Measurements from ENCODE around the gene TBC1D32. TPM values are rescaled to one million over a fixed set of nuclear protein-coding genes. Genes with fewer than 3 reads are reported as not detected.
"Not testable (repeated sequence)": the region's sequence is repeated elsewhere in the genome, so short reads cannot be mapped to it uniquely, and the experiment has no call there.

TBC1D32 gene, protein sequence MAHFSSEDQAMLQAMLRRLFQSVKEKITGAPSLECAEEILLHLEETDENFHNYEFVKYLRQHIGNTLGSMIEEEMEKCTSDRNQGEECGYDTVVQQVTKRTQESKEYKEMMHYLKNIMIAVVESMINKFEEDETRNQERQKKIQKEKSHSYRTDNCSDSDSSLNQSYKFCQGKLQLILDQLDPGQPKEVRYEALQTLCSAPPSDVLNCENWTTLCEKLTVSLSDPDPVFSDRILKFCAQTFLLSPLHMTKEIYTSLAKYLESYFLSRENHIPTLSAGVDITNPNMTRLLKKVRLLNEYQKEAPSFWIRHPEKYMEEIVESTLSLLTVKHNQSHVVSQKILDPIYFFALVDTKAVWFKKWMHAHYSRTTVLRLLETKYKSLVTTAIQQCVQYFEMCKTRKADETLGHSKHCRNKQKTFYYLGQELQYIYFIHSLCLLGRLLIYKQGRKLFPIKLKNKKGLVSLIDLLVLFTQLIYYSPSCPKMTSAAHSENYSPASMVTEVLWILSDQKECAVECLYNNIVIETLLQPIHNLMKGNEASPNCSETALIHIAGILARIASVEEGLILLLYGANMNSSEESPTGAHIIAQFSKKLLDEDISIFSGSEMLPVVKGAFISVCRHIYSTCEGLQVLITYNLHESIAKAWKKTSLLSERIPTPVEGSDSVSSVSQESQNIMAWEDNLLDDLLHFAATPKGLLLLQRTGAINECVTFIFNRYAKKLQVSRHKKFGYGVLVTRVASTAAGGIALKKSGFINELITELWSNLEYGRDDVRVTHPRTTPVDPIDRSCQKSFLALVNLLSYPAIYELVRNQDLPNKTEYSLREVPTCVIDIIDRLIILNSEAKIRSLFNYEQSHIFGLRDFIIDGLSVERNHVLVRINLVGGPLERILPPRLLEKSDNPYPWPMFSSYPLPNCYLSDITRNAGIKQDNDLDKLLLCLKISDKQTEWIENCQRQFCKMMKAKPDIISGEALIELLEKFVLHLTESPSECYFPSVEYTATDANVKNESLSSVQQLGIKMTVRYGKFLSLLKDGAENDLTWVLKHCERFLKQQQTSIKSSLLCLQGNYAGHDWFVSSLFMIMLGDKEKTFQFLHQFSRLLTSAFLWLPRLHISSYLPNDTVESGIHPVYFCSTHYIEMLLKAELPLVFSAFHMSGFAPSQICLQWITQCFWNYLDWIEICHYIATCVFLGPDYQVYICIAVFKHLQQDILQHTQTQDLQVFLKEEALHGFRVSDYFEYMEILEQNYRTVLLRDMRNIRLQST
- 6.6 and 11.6 TPM in 2 replicates for total RNA-seq (2014; rRNA removed; shearing (Covaris generic))

DNA sequence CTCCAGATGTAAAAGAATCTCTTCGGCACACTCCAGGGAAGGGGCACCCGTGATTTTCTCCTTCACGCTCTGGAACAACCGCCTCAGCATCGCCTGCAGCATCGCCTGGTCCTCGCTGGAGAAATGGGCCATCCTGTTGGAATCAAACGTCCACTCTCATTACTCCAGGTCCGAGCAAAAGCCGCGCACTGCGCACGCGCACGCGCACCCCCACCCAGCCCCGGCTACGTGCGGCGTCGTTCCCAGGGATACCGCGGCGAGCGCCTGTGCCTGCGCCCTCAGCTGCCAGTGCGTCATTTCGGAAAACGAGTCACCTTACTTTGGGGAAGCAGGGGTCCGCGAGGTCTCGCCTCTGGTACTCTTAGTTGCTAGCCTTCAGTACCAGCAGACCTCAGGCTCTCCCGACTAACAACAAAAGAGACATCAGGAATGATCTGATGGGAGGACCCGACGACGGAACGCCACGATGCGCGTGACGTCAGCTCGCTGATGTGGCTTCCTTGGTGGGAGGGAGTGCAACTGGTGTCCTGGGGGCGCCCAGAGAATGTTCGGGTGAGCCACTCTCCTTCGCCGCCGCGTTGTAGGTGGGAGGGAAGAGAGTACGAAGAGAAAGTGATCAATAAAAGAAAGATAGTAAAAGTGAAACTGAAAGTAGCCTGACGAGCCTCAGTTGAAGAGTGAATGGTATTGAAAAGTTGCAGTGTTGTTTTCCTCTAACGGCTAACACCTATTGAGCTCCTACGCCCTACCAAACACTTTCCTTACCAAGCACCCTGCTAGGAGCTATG is at the start of gene TBC1D32:
Gene TBC1D32 (minus strand): TSS at position 182 of the 788 bp plus-strand sequence. CDS start 50 bp downstream, at position 132.
- peak; percentile 86 for DNase-seq (ENCODE audit: low spot score)
- in situ Hi-C loops (cut with HindIII; ENCODE audit: low sequenced_read_pairs) = no loop called here

DNA sequence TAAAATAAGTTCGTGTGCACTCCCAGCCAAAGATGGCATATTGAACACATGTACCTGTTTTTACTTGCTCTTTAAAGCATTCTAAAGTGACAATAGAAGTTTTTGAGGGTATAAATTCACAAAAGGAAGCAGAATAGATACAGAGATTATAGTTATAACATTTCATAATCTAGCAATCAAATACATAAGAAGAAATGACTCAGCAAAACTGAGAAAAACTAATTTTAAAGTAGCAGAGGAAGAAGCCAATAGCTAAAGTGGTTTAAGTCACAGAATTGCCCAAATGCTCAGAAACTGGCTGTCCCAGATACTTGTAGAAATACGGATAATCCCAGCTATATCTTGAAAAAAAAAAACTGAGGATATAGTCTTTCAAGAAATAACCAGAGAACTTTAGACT is 49.2 kb upstream of the TBC1D32 start:
- no peak for DNase-seq (ENCODE audit: low spot score)
- in situ Hi-C loops (cut with HindIII; ENCODE audit: low sequenced_read_pairs) = no loop called here

DNA sequence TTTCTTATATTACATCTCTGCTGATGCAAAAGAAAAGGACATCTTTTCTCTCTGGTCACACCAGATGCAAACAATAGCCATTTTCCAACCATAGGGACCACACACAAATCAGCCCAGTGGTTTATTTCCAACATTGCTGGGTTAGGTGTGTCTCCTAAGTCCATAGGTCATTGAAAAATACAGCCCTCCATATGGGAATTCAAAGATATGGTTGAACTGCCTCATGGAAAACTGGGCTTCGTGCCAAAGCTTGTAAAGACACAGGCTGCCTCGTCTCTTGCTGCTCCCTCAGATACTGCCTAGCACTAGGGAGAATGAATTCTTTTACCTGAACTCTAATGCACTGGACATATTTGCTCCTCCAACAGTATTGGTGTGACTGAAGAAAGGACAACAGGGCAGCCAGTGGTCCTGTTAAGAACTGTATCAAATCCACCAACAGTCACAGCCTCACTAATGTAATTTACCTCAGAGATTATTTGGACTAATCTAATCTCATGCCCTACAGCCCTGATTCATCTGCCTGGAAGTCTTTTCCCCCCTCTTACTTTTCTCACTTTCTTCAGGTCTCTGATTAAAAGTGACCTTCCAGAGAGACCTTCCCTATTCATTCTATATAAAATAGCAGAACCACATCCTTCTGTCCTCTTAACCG is 48.3 kb upstream of the TBC1D32 start:
- DNase-seq (ENCODE audit: low spot score) = no peak
- in situ Hi-C loops (cut with HindIII; ENCODE audit: low sequenced_read_pairs) = no loop called here

DNA sequence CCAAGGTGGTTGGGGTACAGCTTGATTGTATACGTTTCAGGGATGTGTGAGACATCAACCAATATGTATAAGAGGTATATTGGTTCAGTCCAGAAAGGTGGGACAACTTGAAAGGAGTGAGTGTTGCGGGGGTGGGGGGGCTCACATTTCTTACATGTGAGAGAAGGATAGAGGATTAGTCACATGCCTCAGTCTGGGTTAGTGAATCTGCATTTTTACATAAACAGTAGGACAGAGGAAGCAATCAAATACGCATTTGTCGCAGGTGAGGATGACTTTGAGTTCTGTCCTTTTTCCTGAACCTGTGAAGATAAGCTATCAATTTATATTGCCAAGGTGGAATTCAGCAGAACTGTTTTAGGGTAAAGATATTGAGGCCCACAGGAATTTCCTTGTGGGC is 42.1 kb upstream of the TBC1D32 start:
- in situ Hi-C loops (cut with HindIII; ENCODE audit: low sequenced_read_pairs) = no loop called here
- no peak for DNase-seq (ENCODE audit: low spot score)

DNA sequence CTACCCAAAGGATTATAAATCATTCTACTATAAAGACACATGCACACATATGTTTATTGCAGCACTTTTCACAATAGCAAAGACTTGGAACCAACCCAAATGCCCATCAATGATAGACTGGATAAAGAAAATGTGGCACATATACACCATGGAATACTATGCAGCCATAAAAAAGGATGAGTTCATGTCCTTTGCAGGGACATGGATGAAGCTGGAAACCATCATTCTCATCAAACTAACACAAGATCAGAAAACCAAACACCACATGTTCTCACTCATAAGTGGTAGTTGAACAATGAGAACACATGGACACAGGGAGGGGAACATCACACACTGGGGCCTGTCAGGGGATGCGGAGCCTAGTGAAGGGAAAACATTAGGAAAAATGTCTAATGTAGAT is 39.9 kb upstream of the TBC1D32 start:
- in situ Hi-C loops (cut with HindIII; ENCODE audit: low sequenced_read_pairs) = not testable (repeated sequence)

DNA sequence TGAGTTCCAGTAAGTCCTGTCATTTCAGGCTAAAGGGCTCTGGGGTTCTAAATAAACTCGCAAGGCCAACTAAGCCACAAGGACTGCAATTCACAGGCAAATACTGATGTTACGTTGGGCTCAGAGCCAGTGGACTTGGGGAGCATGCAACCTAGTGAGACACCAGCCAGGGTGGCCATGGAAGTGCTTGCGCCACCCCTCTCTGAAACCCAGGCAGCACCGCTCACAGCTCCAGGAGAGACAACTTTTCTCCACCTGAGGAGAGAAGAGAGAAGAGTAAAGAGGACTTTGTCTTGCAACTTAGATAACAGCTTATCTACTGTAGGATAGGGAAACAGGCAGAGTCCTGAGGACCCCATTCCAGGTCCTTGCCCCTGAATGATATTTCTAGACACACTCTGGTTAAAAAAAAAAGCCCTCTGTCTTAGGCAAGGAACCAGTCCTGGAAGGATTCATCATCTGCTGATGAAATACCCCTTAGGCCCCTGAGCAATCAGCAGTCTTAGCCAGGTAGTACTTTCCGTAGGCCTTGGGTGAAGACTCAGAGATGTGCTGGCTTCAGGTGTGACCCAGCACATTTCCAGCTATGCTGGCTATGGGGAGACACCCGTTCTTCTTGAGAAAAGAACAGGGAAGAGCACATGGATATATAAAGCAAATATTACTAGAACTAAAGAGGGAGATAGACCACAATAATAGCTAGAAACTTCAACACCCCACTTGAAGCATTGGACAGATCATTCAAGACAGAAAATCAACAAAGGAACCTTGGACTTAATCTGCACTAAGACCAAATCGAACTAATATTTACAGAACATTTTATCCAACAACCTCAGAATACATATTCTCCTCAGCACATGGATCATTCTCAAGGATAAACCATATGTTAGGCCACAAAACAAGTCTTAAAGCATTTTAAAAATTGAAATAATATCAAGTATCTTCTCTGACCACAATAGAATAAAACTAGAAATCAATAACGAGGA is 31.5 kb upstream of the TBC1D32 start:
- in situ Hi-C loops (cut with HindIII; ENCODE audit: low sequenced_read_pairs) = no loop called here

More for the DNA sequence above, 39.9 kb upstream of the TBC1D32 start:
- DNase-seq (ENCODE audit: low spot score) = not testable (repeated sequence)

DNA sequence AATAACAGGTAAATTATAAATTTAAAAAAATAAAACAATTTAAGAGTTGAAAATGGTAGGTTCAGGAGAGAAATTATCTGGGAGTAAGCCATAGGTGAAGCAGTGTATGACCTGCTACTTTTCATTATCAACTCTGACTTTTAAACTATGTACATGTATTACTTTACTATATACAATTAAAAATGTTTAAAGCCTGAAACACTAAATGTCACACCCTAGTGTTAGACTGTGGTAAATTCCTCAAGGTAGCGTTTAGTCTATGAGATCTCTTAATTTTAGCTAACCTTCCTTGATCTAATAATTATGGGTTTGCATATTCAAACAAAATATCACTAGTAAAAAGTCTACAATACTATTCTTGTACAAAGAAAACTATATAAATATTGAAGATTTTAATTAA is 22.3 kb upstream of the TBC1D32 start:
- DNase-seq (ENCODE audit: low spot score) = no peak
- in situ Hi-C loops (cut with HindIII; ENCODE audit: low sequenced_read_pairs) = no loop called here

More for the DNA sequence above, 31.5 kb upstream of the TBC1D32 start:
- DNase-seq (ENCODE audit: low spot score) = no peak

DNA sequence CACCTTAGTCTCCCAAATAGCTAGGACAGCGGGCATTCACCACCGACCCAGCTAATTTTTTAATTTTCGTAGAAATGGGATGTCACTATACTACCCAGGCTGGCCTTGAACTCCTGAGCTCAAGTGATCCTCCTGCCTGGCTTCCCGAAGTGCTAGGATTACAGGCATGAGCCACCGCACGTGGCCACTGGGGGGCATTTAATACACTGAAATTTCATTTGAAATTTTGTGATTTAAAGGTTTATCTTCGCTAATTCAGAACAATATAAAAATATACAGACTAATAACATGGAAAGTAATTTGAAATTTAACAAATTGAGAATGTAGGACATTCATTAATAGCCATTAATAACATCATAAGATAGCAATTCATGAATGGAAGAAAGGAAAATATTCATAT is 20.5 kb upstream of the TBC1D32 start:
- no peak for DNase-seq (ENCODE audit: low spot score)
- in situ Hi-C loops (cut with HindIII; ENCODE audit: low sequenced_read_pairs) = no loop called here

DNA sequence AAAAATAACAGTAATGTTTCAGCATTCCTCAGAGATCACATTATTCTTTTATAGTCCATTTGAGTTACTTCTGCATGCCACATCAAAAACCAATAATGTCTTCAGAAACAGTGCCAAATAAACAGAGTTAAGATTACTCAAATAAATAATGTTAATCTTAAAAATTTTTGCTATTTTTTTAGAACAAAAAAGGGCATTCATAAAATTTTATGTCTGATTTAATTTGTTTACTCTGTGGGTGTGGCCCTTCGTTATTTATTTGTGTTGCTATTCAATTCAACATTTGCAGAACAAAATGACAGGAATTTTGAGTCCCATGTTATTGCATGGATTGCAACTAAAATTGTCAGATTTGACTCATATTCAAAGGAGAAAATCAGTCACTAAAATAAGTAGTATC is 18.7 kb upstream of the TBC1D32 start:
- in situ Hi-C loops (cut with HindIII; ENCODE audit: low sequenced_read_pairs) = no loop called here
- no peak for DNase-seq (ENCODE audit: low spot score)

DNA sequence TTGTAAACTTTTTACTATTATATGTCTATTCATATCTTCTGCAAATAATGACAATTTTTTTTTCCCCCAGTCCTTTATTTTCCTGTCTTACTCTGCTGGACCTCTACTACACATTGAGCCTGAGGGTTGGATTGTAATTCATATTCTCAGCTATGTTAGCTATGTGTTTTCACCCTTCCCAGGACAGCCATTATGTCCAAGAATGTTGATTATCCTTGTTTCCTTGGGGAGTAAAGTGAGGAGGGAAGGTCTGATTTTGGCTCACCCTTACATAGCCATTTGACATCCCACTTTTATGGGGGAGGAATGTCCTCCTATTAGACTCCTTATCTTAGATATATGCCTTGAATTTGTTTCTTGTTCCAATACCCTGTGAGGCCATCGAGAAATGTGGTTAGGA is 17.6 kb upstream of the TBC1D32 start:
- in situ Hi-C loops (cut with HindIII; ENCODE audit: low sequenced_read_pairs) = no loop called here

DNA sequence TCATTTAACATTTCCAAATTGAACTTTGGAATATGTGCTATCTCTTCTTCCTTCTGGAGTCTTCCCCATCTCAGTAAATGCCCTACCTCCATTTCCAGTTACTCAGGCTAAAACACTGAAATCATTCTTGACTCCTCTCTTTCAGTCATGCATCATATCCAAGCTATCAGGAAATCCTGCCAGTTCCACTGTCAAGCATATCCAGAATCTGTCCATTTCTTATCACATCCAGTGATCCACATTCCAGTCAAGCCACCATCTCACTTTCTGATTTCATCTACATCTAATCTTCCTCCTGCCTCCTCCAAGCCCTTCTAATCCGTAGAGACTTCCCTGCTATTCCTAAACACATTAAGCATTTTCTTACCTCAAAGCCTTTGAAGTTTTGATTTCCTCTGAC is 15.3 kb upstream of the TBC1D32 start:
- in situ Hi-C loops (cut with HindIII; ENCODE audit: low sequenced_read_pairs) = no loop called here
- DNase-seq (ENCODE audit: low spot score) = no peak

More for the DNA sequence above, 17.6 kb upstream of the TBC1D32 start:
- no peak for DNase-seq (ENCODE audit: low spot score)

DNA sequence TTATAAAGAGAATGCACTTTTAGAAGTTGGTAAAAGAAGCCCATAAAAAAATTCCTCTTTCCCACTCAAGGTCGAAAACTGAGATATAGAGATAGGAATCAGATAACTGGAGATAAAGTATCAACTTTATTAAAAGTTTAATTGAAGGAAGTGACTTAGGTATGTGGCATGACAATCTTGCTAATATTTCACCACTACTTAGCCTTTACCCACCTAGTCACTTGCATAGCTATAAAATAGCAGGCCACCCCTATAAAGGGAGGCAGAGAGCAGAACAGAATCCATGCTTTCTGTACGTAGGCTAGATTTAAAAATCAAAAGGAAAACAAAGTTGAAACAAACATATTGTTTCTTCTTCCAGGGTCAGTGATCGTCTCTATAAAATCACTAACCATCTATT is 13.2 kb upstream of the TBC1D32 start:
- no peak for DNase-seq (ENCODE audit: low spot score)
- in situ Hi-C loops (cut with HindIII; ENCODE audit: low sequenced_read_pairs) = no loop called here

DNA sequence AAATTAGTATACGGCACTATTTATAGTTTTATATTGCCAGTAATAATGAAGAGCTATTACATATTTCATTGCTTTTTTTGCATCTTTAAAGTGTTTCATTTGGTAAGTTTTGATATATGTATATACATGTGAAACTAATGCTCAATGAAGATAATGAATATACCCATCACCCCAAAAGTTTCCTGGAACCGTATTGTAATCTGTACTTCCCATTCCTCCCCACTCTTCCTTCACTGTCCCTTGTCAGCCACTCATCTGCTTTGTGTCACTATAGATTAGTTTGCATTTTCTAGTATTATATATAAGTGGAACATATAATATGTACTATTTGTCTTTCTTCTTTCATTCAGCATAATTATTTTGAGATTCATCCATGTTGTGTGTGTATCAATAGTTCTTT is 10.3 kb upstream of the TBC1D32 start:
- in situ Hi-C loops (cut with HindIII; ENCODE audit: low sequenced_read_pairs) = no loop called here
- no peak for DNase-seq (ENCODE audit: low spot score)

DNA sequence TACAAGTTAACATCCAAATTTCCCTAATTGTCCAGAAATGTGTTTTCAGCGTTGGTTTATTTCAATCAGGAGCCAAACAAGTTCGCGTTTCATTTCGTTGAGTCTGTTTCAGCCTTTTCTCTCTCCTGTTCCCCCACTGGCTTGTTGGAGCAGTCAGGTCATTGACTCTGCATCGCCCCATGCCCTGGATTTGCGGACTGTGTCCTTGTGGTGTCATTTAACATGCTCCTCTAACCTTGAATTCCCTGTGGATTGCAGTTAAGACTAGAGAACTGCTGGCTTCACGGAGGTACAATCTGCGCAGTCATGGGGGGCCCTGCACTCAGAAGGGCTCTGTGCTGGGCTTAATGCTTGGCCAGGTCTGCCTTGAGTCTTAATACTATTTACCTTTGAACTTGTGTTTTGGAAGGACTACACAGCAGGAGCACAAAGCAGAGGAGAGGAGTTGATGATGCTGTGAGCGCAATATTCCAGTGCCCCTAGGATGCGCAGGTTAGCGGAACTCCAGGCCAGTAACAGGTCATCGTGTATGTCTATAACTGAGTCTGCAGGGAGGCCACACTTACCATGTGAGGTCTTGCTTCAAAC is 5.5 kb upstream of the TBC1D32 start:
- in situ Hi-C loops (cut with HindIII; ENCODE audit: low sequenced_read_pairs) = no loop called here
- DNase-seq (ENCODE audit: low spot score) = no peak

DNA sequence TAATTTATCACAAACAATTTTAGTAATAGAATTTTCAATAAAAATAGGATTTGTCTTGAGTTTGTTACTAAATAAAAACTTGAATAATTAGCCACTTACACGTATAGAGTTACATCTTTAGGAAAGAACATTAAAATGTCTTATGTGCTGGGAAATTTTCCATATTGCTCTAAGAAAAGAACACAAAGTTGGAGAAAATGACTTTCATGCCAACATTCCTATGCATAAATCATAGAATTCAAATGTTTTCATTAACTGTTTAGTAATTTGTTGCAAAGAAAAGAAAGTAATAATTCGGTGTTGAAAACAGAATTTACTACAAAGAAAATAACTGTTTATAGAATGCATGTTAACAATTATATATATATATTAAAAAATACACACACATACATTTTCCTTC is 4.7 kb upstream of the TBC1D32 start:
- DNase-seq (ENCODE audit: low spot score) = no peak
- in situ Hi-C loops (cut with HindIII; ENCODE audit: low sequenced_read_pairs) = no loop called here

DNA sequence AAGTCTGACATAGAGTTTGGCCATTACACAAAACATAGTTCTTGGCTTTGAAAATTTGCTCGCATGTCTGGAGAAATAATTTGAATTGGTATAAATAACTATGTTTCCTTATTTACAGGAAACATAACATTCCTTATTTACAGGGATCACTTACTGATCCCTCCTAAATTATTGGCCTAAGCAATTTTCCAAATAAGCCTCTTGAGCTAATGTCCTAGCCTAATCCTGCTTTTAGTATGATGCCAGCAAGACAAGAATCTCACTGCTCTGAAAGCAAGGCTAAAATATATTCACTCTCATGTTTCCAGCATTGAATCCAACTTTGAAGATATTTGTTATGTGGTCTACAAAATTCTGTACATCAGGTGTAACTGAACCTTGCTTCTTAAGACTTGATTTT is 4.1 kb upstream of the TBC1D32 start:
- DNase-seq (ENCODE audit: low spot score) = no peak
- in situ Hi-C loops (cut with HindIII; ENCODE audit: low sequenced_read_pairs) = no loop called here

Data from G401 (cell line).